Activated naive CD8-positive, alpha-beta T cell treated with anti-CD3 and anti-CD28 coated beads, Interleukin-2, amount 10 ng/mL, durations not matched to agents 7 days and 5 days (primary cell): ENCODE measurements around the gene COA1. TPM values are rescaled to one million over a fixed set of nuclear protein-coding genes. Genes with fewer than 3 reads are reported as not detected.
"Not testable (repeated sequence)": the region's sequence is repeated elsewhere in the genome, so short reads cannot be mapped to it uniquely, and the experiment has no call there.

ENCODE experiments used
- ATAC-seq: fragments of 150-1000 bp; cut with Tn5 transposase; one replicate; pipeline ENCODE4 v1.10.0; 2021; ENCODE audit warnings: low read depth, moderate library complexity
- POLR2A ChIA-PET: fragments of 350-600 bp; sonication (Branson Sonifier 250); formaldehyde crosslinking; loops from one replicate; lab custom pipeline; 2021; ENCODE audit warnings: antibody characterized with exemption; lab: Charles Lee
- DNase-seq: peaks from one replicate; pipeline ENCODE4 v3.0.0; 2021
- H3K27ac Mint-ChIP-seq: one replicate; pipeline ENCODE4 v1.8.0; 2022; ENCODE audit warnings: mild to moderate bottlenecking, mixed read lengths
- H3K27me3 Mint-ChIP-seq: one replicate; pipeline ENCODE4 v1.8.0; 2022; ENCODE audit warnings: mild to moderate bottlenecking, moderate library complexity, mixed read lengths
- H3K36me3 Mint-ChIP-seq: one replicate; pipeline ENCODE4 v1.8.0; 2021; ENCODE audit warnings: mild to moderate bottlenecking, mixed read lengths
- H3K4me1 Mint-ChIP-seq: one replicate; pipeline ENCODE4 v1.8.0; 2021; ENCODE audit warnings: mixed read lengths
- H3K4me3 Mint-ChIP-seq: one replicate; pipeline ENCODE4 v1.8.0; 2022; ENCODE audit warnings: mild to moderate bottlenecking, moderate library complexity, mixed read lengths
- H3K9me3 Mint-ChIP-seq: one replicate; pipeline ENCODE4 v1.8.0; 2021; ENCODE audit warnings: mixed read lengths
- total RNA-seq, 2 experiments: library from RNA; stranded (reverse); gene quantifications; one replicate each; pipeline ENCODE4 v1.2.3, GENCODE V29; 2021

COA1 gene
- total RNA-seq, 2 experiments from 2014 or later, result 72.7 to 80.2 TPM

DNA sequence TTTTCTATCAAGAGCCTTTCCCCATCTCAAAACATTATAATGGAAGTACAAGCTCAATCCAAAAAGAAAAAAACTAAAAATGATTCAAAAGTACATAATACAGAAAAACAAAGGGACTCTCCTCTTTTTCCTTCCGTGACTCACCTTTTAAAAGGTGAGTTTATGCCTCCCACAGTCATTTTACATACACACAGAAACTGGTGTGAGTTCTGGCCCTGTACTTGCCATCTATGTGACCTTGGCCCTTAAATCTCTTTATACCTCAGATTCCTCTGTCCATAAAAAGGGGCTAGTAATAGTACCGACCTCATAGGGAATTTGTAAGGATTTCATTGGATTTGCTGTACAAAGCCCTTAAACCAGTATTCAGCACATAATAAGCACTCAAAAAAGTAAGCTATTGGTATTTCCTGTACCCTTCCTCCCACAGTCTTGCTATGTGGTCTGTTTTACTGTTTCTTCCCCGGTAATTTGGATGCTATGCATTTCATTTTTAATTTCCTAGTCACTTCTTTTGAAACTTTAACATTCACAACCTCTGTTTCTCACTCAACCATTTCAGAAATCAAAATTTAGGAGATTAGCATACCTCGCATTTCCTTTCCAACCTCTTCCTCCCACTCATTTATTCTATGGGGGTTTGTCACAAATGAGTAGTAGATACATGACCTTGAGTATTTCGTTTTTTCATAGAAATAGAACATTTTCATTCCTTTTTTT lies 107.4 kb downstream of the COA1 start:
- Mint-ChIP-seq H3K4me1 (peaks cover 43% of the 10 kb centered on the region), H3K9me3 (no peaks in the 10 kb centered on the region), H3K4me3 (peak overlapping the region; percentile 63), H3K27ac (peak overlapping the region; percentile 66), H3K27me3 (no peaks in the 10 kb centered on the region), H3K36me3 (peaks cover 41% of the 10 kb centered on the region)
- POLR2A ChIA-PET, result interaction anchor here (1.0 to 1.8 kb wide), 4 partner anchors 9 to 39 kb away, joined by 4 to 11 read pairs (median 6); partner anchors contain the start of gene STK17A
- no peak for DNase-seq
- no peak for ATAC-seq

DNA sequence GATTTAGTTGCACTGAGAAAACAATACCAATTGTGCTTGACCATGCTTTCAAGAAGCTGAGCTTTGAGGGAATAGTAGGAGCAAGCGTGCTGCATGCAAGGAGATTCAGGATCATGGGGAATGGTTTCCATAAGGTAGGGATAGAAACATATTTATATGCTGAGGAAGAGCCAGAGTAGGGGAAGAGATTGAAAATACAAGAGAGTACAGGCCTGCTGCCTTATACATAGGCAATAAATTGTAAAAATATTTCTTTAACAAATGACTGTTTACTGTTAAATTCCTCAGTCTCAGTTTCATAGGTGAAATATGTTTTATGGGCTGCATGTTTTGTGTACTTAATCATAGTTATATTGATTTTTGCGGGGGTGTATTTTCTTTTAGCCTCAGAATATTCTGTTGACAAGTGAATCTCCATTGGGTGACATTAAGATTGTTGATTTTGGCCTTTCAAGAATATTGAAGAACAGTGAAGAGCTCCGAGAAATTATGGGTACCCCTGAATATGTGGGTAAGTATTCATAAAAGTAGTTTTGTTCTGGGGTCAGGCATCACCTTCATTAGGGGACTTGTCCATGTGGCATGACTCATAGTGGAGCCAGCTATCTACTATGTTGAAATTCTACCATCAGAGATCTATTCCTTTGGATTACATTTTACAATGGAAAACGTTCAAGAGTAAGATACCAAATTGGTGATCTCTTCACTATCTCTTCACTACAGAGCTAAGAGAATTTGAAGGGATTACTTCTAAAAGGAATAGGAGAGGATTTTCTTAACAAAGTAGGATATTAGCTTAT lies 109.9 kb downstream of the COA1 start:
- POLR2A ChIA-PET, result interaction anchor here (1.3 to 1.8 kb wide), 2 partner anchors 12 to 37 kb away, joined by 4 read pairs; partner anchors contain the start of gene STK17A
- H3K4me3 Mint-ChIP-seq, result no peak overlapping the region

DNA sequence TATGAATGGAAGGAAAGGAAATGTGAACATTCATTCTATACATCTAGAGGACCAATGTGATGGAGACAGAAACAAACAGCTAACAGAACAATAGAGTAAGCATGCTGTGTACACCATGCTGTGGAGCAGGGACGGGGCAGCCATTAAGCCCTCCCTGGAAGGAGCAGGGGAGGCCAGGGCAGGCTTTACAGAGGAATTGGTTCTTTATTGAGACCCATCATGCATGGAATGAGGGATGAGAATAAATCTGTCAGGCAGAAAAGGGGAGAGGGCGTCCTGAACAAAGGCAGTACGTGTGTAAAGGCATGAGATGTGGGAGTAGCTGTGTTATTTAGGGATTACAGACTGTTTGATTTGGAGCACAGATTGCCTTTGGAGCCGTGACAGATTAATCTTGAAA lies 111.2 kb downstream of the COA1 start:
- ATAC-seq, result no peak
- Mint-ChIP-seq H3K9me3 (no peaks in the 10 kb centered on the region), H3K4me3 (no peak overlapping the region), H3K27me3 (no peaks in the 10 kb centered on the region), H3K36me3 (peaks cover 42% of the 10 kb centered on the region), H3K27ac (no peak overlapping the region), H3K4me1 (peaks cover 44% of the 10 kb centered on the region)
- DNase-seq, result no peak
- POLR2A ChIA-PET, result interaction anchor here (1.3 kb wide), 1 partner anchor 35 kb away, joined by 4 read pairs; the partner anchor contains the start of gene STK17A

More for the DNA sequence above, 109.9 kb downstream of the COA1 start:
- peaks cover 41% of the 10 kb centered on the region for H3K36me3 Mint-ChIP-seq
- DNase-seq, result no peak
- no peaks in the 10 kb centered on the region for H3K27me3 Mint-ChIP-seq
- no peak overlapping the region for H3K27ac Mint-ChIP-seq
- H3K4me1 Mint-ChIP-seq, result peaks cover 41% of the 10 kb centered on the region
- no peak for ATAC-seq
- H3K9me3 Mint-ChIP-seq, result no peaks in the 10 kb centered on the region

DNA sequence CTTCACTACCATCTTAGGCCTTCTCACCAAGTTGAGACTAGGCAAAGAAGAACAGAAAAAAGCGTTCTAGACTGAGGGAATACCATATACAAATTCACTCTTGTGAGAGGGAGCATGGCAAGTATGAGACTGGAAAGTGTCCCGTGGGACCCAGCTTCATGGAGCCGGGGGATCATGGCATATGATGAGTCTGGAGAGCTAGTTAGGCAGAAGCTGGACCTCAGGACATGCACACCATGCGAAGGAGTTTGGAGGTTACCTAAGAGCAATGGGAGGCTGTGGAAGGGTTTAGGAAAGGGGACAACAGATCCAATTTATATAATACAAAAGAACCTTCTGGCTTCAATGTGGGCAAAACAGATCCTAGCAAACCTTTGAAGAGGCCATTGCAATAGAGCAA lies 112.3 kb downstream of the COA1 start:
- peaks cover 41% of the 10 kb centered on the region for H3K36me3 Mint-ChIP-seq
- no peaks in the 10 kb centered on the region for H3K9me3 Mint-ChIP-seq
- peaks cover 44% of the 10 kb centered on the region for H3K4me1 Mint-ChIP-seq
- H3K27ac Mint-ChIP-seq, result no peak overlapping the region
- no peak for ATAC-seq
- POLR2A ChIA-PET, result no interaction called here
- no peak for DNase-seq
- no peak overlapping the region for H3K4me3 Mint-ChIP-seq
- H3K27me3 Mint-ChIP-seq, result no peaks in the 10 kb centered on the region

DNA sequence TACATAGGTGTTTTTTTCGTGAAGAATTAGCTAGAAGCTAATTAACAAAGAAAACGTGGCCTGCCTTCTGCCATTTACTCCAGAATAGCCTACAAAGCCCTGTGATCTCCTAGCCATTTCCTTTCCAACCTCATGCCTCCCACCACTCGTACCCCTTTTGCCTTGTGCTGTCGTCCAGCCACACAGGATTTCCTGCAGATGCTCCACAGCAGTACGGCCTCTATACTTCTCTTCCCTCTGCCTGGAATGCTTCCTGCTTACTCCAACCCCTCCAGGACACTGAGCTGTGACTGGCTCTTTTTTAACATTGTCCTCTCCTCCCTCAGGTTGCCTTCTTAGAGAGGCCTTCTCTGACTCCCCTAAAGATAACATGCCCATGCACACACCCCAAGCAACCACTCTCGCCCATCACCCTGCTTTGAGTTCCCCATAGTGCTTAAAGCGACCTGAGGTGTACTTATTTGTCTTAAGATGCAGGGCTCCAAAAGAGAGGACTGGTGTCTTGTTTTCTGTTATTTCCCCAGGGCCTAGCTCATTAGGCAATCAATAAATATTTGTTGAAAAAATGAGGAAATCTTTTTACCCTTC lies 113.7 kb downstream of the COA1 start:
- Mint-ChIP-seq H3K4me1 (peaks cover 42% of the 10 kb centered on the region), H3K27me3 (no peaks in the 10 kb centered on the region), H3K4me3 (peak overlapping the region; percentile 9), H3K27ac (peak overlapping the region; percentile 74), H3K9me3 (no peaks in the 10 kb centered on the region), H3K36me3 (peaks cover 39% of the 10 kb centered on the region)
- POLR2A ChIA-PET, result no interaction called here
- no peak for ATAC-seq
- no peak for DNase-seq

DNA sequence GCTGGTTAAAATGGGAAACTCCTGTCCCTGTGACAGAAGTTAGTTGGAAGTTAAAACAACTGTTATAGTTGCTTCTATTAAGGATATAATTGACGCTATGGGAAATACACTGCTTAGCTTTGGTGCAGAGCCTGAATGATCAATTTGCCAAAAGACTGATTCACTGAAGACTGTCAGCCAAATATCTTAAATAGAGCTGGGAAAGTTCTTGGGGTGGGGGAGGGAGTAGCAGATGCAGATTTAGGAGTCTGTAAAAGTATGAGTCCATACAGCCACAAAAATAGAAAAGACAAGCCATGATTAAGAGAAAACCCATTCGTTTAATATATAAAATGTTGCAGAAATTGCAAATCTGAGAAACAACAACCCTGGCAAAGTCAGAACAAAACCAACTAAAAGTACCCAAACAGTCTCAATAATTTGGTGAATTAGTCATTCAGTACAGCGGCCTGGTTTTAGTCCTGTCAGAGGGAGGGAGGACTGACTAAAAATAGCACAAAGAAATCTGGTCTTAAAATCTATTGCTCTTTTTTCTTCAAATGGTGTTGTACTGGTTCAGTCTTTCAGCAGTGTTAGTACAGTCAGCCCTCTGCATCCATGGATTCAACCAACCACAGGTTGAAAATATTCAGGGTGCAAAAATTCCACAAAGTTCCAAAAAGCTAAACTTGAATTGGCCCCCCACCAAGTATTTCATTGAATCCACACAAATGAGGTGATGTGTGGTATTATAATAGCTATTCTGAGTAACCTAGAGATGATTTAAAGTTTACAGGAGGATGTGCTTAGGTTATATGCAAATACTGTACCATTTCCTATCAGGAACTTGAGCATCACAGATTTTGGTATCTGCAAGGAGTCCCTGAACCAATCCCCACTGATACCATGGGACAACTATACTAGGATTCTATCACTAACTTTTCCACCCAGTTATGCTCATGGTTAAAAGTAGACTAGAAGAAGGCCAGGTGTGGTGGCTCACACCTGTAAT lies 116.4 kb downstream of the COA1 start:
- Mint-ChIP-seq H3K27me3 (no peaks in the 10 kb centered on the region), H3K27ac (peak overlapping the region; percentile 77), H3K36me3 (peaks cover 58% of the 10 kb centered on the region), H3K4me1 (peaks cover 55% of the 10 kb centered on the region), H3K9me3 (no peaks in the 10 kb centered on the region), H3K4me3 (peak overlapping the region; percentile 46)
- POLR2A ChIA-PET, result interaction anchor here (0.7 to 2.3 kb wide), 5 partner anchors 9 to 38 kb away, joined by 4 to 6 read pairs (median 5); partner anchors contain the start of gene STK17A
- ATAC-seq, result peak; percentile 51
- no peak for DNase-seq

DNA sequence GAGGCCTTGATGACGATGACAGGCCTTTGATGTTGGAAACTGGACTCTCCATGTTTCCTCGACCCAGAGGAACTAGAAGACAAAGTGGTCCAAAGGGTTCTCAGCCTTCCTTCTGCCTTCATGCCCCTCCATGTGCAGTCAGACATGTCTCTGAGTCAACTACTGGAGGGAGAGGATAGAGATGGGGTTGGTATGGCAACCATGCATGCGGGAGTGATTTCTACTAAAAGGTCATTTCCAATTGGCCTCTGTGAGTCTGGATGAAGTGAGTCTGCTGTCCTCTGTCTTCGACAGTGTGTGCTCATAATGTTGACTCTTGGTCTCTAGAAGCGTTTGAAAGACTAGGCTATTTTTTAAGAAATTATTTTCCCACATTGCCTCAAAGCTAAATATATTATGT lies 117.2 kb downstream of the COA1 start:
- Mint-ChIP-seq H3K4me3 (no peak overlapping the region), H3K9me3 (no peaks in the 10 kb centered on the region), H3K27ac (peak overlapping the region; percentile 52), H3K27me3 (no peaks in the 10 kb centered on the region), H3K4me1 (peaks cover 55% of the 10 kb centered on the region), H3K36me3 (peaks cover 58% of the 10 kb centered on the region)
- ATAC-seq, result no peak
- POLR2A ChIA-PET, result interaction anchor here (1.6 to 2.2 kb wide), 2 partner anchors 10 to 29 kb away, joined by 5 to 6 read pairs; partner anchors contain the start of gene STK17A
- DNase-seq, result no peak

DNA sequence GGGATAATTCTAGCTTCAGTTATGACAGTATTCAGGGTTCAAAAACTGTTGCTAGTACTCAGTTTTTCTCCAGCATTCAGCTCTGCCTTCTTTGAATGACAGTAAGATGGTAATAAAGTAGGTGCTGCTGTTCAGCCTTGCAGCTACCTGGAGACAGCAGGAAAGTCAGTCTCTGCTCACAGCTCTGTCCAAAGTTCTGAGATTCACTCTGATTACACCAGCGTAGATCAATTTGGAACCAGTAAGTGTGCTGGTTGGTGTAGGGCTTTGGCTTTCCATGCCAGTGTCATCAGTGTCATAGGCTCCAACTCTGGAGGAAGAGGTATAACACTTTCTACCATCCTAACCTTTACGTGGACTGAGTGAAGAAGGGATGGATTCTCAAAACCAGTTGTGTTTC lies 120.2 kb downstream of the COA1 start:
- H3K27ac Mint-ChIP-seq, result peak overlapping the region; percentile 24
- DNase-seq (no peak), ATAC-seq (no peak)
- H3K36me3 Mint-ChIP-seq, result peaks cover 58% of the 10 kb centered on the region
- no peaks in the 10 kb centered on the region for H3K27me3 Mint-ChIP-seq
- POLR2A ChIA-PET, result interaction anchor here (0.7 kb wide), 1 partner anchor 14 kb away, joined by 3 read pairs; no protein-coding TSS in a partner anchor
- peaks cover 5% of the 10 kb centered on the region for H3K9me3 Mint-ChIP-seq
- H3K4me1 Mint-ChIP-seq, result peaks cover 57% of the 10 kb centered on the region
- H3K4me3 Mint-ChIP-seq, result no peak overlapping the region

DNA sequence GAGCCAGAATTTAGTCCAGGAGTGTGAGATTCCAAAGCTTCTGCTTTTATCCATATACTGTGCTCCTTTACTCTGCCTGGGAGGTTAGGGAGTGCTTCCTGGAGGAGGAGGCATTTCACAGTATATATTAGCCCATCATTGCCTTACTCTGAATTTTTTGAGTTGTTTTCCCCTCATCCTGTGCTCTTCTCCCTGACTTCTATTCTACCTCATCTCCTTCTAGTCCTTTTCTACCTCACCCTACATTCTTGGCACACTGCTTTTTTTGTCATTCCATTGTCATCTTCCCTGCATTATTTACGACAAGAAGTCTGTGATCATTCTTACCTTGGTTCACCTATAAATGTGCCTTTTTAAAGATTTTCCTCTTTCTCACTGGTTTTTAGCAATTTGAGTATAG lies 125.1 kb downstream of the COA1 start:
- peaks cover 35% of the 10 kb centered on the region for H3K36me3 Mint-ChIP-seq
- H3K4me3 Mint-ChIP-seq, result no peak overlapping the region
- no peak for ATAC-seq
- no peak for DNase-seq
- no peak overlapping the region for H3K27ac Mint-ChIP-seq
- H3K4me1 Mint-ChIP-seq, result peaks cover 36% of the 10 kb centered on the region
- POLR2A ChIA-PET, result interaction anchor here (1.5 kb wide), 1 partner anchor 14 kb away, joined by 3 read pairs; no protein-coding TSS in a partner anchor
- no peaks in the 10 kb centered on the region for H3K27me3 Mint-ChIP-seq
- H3K9me3 Mint-ChIP-seq, result peaks cover 5% of the 10 kb centered on the region

DNA sequence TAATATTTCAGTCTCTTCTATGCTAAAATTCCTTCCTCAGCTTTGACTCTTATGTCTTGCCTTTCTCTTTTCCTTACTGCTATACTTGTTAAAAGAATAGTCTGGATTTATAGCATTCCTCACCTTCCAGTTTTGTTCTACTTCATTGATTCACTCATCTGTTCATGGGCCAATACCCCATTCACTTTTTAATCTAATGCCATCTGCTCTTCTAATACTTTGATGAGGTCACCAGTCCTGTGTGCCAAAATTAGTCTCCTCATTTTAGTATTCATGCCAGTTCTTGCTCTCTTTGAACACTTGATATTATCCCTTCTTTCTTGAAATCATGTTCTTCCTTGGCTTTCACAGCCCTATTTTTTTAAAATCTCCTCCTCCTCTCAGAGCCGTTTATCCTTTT lies 127.1 kb downstream of the COA1 start:
- peaks cover 31% of the 10 kb centered on the region for H3K36me3 Mint-ChIP-seq
- H3K4me1 Mint-ChIP-seq, result peaks cover 31% of the 10 kb centered on the region
- POLR2A ChIA-PET, result no interaction called here
- no peak for ATAC-seq
- H3K27ac Mint-ChIP-seq, result no peak overlapping the region
- H3K9me3 Mint-ChIP-seq, result peaks cover 5% of the 10 kb centered on the region
- no peaks in the 10 kb centered on the region for H3K27me3 Mint-ChIP-seq
- DNase-seq, result no peak
- H3K4me3 Mint-ChIP-seq, result no peak overlapping the region

DNA sequence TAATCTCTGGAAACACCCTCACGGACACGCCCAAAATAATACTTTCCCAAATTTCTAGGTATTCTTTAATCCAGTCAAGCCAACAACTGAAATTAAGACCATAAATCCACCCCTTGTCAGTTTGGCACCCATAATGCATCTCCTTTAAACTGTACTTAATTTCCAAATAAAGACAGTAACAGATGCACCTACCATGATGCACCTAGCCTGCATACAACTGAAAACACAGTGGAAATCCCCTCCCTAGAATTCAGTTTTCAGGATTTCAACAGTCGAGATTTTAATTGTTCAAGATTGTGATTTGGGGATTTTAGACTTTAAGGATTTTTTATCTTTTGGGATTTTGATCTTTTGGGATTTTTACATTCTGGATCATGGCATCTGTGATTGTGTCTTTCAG lies 129.3 kb downstream of the COA1 start:
- H3K9me3 Mint-ChIP-seq, result peaks cover 5% of the 10 kb centered on the region
- no peak overlapping the region for H3K4me3 Mint-ChIP-seq
- no peaks in the 10 kb centered on the region for H3K27me3 Mint-ChIP-seq
- H3K27ac Mint-ChIP-seq, result no peak overlapping the region
- POLR2A ChIA-PET, result no interaction called here
- peaks cover 30% of the 10 kb centered on the region for H3K36me3 Mint-ChIP-seq
- DNase-seq (no peak), ATAC-seq (no peak)
- H3K4me1 Mint-ChIP-seq, result peaks cover 34% of the 10 kb centered on the region

DNA sequence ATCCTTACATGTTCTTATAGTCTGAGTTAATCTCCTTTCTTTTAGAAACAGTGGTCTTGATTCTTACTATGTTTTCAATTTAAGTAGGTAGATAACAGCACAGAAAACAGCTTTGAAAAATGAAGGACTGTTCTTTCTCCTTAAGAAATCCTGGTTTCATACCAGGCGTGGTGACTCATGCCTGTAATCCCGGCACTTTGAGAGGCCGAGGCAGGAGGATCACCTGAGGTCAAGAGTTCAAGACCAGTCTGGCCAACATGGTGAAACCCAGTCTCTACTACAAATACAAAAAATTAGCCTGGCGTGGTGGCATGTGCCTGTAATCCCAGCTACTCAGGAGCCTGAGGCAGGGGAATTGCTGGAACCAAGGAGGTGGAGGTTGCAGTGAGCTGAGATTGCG lies 132.9 kb downstream of the COA1 start:
- H3K4me1 Mint-ChIP-seq, result peaks cover 56% of the 10 kb centered on the region
- ATAC-seq, H3K27ac Mint-ChIP-seq, H3K4me3 Mint-ChIP-seq, H3K9me3 Mint-ChIP-seq, DNase-seq, POLR2A ChIA-PET, H3K27me3 Mint-ChIP-seq: not testable (repeated sequence)
- H3K36me3 Mint-ChIP-seq, result peaks cover 23% of the 10 kb centered on the region
